HepG2 (cell line): ENCODE measurements around the gene PRADC1. TPM values are rescaled to one million over a fixed set of nuclear protein-coding genes. Genes with fewer than 3 reads are reported as not detected.

Experiments used
- FOXA3 ChIP-seq: IDR thresholded peaks from 2 replicates; pipeline ENCODE4 v1.6.1; 2016; ENCODE audit warnings: missing genetic modification reagents, missing compliant biosample characterization
- HNF4A ChIP-seq: sonication (generic); formaldehyde crosslinking; IDR thresholded peaks from 2 replicates; pipeline ENCODE4 v1.4.0; 2020; ENCODE audit warnings: missing genetic modification reagents
- MXD1 ChIP-seq: sonication (generic); formaldehyde crosslinking; IDR thresholded peaks from 2 replicates; pipeline ENCODE4 v1.4.0; 2020; ENCODE audit warnings: mild to moderate bottlenecking, missing genetic modification reagents
- MXD4 ChIP-seq: IDR thresholded peaks from 2 replicates; pipeline ENCODE4 v1.6.1; 2016; ENCODE audit warnings: mild to moderate bottlenecking, missing biosample characterization, missing genetic modification reagents
- NFYB ChIP-seq: sonication (generic); formaldehyde crosslinking; IDR thresholded peaks from 2 replicates; pipeline ENCODE4 v1.4.0; 2020; ENCODE audit warnings: missing genetic modification reagents
- TERF1 ChIP-seq: sonication (generic); formaldehyde crosslinking; IDR thresholded peaks from 2 replicates; pipeline ENCODE4 v1.8.0; 2022; ENCODE audit warnings: mild to moderate bottlenecking, missing genetic modification reagents, moderate library complexity
- ZBTB10 ChIP-seq: sonication (generic); formaldehyde crosslinking; IDR thresholded peaks from 2 replicates; pipeline ENCODE4 v1.4.0; 2020; ENCODE audit warnings: missing genetic modification reagents, borderline replicate concordance
- ZBTB20 ChIP-seq: sonication (generic); formaldehyde crosslinking; IDR thresholded peaks from 2 replicates; pipeline ENCODE4 v1.8.1; 2023; ENCODE audit warnings: missing genetic modification reagents, low read depth, mild to moderate bottlenecking, borderline replicate concordance
- ZFP41 ChIP-seq: sonication (generic); formaldehyde crosslinking; IDR thresholded peaks from 2 replicates; pipeline ENCODE4 v1.4.0; 2020; ENCODE audit warnings: mild to moderate bottlenecking, missing genetic modification reagents, borderline replicate concordance
- ZNF101 ChIP-seq: sonication (generic); formaldehyde crosslinking; IDR thresholded peaks from 2 replicates; pipeline ENCODE4 v1.4.0; 2020; ENCODE audit warnings: mild to moderate bottlenecking, low read depth, missing genetic modification reagents, borderline replicate concordance
- ZNF329 ChIP-seq: sonication (generic); formaldehyde crosslinking; IDR thresholded peaks from 2 replicates; pipeline ENCODE4 v1.9.0; 2021; ENCODE audit warnings: low read depth, mild to moderate bottlenecking, missing genetic modification reagents
- ZNF414 ChIP-seq: sonication (generic); formaldehyde crosslinking; IDR thresholded peaks from 2 replicates; pipeline ENCODE4 v1.5.0; 2020; ENCODE audit warnings: missing genetic modification reagents
- ZNF503 ChIP-seq: sonication (generic); formaldehyde crosslinking; IDR thresholded peaks from 2 replicates; pipeline ENCODE4 v1.4.0; 2020; ENCODE audit warnings: missing genetic modification reagents
- ZNF776 ChIP-seq: sonication (generic); formaldehyde crosslinking; IDR thresholded peaks from 2 replicates; pipeline ENCODE4 v1.4.0; 2020; ENCODE audit warnings: mild to moderate bottlenecking, missing genetic modification reagents
- polyA plus RNA-seq, 8 experiments: library from polyadenylated mRNA; depleted of rRNA in 3 of 8; stranded (reverse) in 7 of 8; unstranded in 1 of 8; fragments of >200 nt; fragmentation: Illumina TruSeq in 4 of 8; extraction: Trizol in 4 of 8; gene quantifications; 2 replicates each; pipeline versions ENCODE4 v1.2.1 to v1.2.3, GENCODE V29; 2011 to 2016; ENCODE audit warnings: low read depth in 4 of 8, missing spikeins in 1 of 8, mixed read lengths in 1 of 8; ENCODE audit not compliant: insufficient read depth in 1 of 8
- total RNA-seq, 5 experiments: library from RNA; depleted of rRNA; stranded (reverse); fragments of >200 nt; fragmentation: Illumina TruSeq; extraction: Trizol; gene quantifications; 2 replicates each; pipeline ENCODE4 v1.2.3, GENCODE V29; 2016; ENCODE audit warnings: low read depth in 1 of 5
- TF ChIP-seq, protein P1 (sequence below): sonication (generic); formaldehyde crosslinking; IDR thresholded peaks from 2 replicates; pipeline ENCODE4 v1.5.0; 2020; ENCODE audit warnings: mild to moderate bottlenecking, missing genetic modification reagents
- TF ChIP-seq, protein P2 (sequence below): sonication (generic); formaldehyde crosslinking; IDR thresholded peaks from 2 replicates; pipeline ENCODE4 v1.8.0; 2022; ENCODE audit warnings: mild to moderate bottlenecking, missing genetic modification reagents; ENCODE audit not compliant: insufficient replicate concordance

The PRADC1 gene
- total and polyA plus RNA-seq, 2 of the 13 experiments (the other 11 are each of a cell fraction or from before 2014, with no cell fraction given), result 12.1 to 37.2 TPM

DNA sequence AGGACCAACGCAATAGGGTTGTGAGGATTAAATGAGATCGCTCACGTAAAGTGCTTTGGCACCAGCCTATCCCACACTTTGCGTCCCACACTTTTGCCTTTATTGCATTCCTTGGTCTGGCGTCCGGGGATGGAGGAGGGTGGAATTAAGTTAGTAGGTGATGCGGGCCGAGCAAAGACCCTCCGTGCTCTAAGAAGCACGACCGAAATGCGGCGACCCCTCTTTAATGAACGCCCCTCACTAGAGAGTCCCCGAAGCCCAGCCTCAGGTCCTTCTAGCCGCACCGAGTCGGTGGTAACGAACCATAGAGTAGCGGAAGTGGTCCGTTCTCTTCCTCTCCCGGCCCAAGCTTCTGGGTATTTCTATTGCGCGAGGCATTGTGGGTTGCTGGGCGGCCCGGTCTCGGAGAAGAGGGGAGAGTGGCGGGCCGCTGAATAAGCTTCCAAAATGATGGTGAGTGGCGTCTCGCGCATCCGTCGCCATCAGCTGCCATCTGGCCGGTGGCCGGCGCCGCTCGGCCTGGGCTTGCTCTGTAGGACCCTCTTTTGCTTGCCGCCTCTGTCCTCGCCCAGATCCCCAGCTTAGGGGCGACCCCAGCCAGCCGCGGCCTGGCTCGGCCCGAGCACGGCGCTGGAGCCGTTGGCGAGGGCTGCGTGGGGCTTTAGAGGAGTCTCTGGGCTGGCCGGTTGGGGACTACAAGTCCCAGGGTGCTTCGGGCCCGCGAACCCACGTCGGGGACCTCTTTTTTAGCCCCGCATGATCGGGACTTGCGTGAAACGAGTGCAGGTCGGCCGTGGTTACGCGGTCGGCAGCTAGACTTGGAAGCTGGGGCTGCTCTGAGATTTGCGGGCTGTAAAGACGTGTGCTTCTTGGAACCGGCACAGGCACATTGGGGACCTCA is 1.1 kb upstream of the PRADC1 start, which contains the start of gene CCT7 (continued):
- TF ChIP-seq, protein P1, sequence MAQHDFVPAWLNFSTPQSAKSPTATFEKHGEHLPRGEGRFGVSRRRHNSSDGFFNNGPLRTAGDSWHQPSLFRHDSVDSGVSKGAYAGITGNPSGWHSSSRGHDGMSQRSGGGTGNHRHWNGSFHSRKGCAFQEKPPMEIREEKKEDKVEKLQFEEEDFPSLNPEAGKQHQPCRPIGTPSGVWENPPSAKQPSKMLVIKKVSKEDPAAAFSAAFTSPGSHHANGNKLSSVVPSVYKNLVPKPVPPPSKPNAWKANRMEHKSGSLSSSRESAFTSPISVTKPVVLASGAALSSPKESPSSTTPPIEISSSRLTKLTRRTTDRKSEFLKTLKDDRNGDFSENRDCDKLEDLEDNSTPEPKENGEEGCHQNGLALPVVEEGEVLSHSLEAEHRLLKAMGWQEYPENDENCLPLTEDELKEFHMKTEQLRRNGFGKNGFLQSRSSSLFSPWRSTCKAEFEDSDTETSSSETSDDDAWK, result no peak
- TF ChIP-seq NFYB (CRISPR knock-in tag), result peak; percentile 57
- TF ChIP-seq ZFP41, result no peak; the same call in 1 of the 2 replicates
- peak; percentile 8; the same call in 1 of the 2 replicates for TF ChIP-seq ZNF414 (CRISPR knock-in tag)
- TF ChIP-seq ZNF101 (CRISPR knock-in tag), result no peak
- TF ChIP-seq ZNF776, result peak; percentile 60; the same call in 1 of the 2 replicates
- 0 out of 2 replicates have a peak, but pooled peaks have one; percentile 21 for TF ChIP-seq HNF4A
- TF ChIP-seq ZNF503, result peak; percentile 64; the same call in 1 of the 2 replicates
- peak; percentile 78; the same call in 1 of the 2 replicates for TF ChIP-seq ZBTB10 (CRISPR knock-in tag)
- peak; percentile 62 for TF ChIP-seq FOXA3
- TF ChIP-seq ZBTB20, result peak; percentile 92; the same call in 1 of the 2 replicates
- TF ChIP-seq MXD1 (CRISPR knock-in tag), result peak; percentile 90
- 0 out of 2 replicates have a peak, but pooled peaks have one; percentile 55 for TF ChIP-seq ZNF329 (CRISPR knock-in tag)
- TF ChIP-seq MXD4 (CRISPR knock-in tag), result peak; percentile 89; the same call in 1 of the 2 replicates
- TF ChIP-seq TERF1 (CRISPR knock-in tag), result no peak
- TF ChIP-seq, protein P2, sequence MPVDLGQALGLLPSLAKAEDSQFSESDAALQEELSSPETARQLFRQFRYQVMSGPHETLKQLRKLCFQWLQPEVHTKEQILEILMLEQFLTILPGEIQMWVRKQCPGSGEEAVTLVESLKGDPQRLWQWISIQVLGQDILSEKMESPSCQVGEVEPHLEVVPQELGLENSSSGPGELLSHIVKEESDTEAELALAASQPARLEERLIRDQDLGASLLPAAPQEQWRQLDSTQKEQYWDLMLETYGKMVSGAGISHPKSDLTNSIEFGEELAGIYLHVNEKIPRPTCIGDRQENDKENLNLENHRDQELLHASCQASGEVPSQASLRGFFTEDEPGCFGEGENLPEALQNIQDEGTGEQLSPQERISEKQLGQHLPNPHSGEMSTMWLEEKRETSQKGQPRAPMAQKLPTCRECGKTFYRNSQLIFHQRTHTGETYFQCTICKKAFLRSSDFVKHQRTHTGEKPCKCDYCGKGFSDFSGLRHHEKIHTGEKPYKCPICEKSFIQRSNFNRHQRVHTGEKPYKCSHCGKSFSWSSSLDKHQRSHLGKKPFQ (CRISPR knock-in tag), result no peak
